B cell (primary cell): ENCODE measurements around the gene ENTHD1. TPM values are rescaled to one million over a fixed set of nuclear protein-coding genes. Genes with fewer than 3 reads are reported as not detected.

ENCODE experiments used
- ATAC-seq: fragments of 200-7000 bp; cut with Tn5 transposase; one replicate; pipeline ENCODE4 v1.10.0; 2021; ENCODE audit warnings: low read depth, mild to moderate bottlenecking, moderate number of reproducible peaks, moderate library complexity
- CTCF ChIA-PET: fragments of 350-600 bp; sonication (Branson Sonifier 250); formaldehyde crosslinking; loops from one replicate; lab custom pipeline; 2021; ENCODE audit warnings: antibody characterized with exemption, inconsistent platforms; lab: Charles Lee
- POLR2A ChIA-PET: fragments of 350-600 bp; sonication (Branson Sonifier 250); formaldehyde crosslinking; loops from one replicate; lab custom pipeline; 2021; ENCODE audit warnings: antibody characterized with exemption; lab: Charles Lee
- DNase-seq: peaks from one replicate; pipeline ENCODE4 v3.0.0; 2013
- H2AFZ ChIP-seq: 2 replicates; pipeline ENCODE4 v1.6.1; 2012; ENCODE audit warnings: mild to moderate bottlenecking, low read depth, low read length; ENCODE audit not compliant: insufficient read depth, poor library complexity, severe bottlenecking
- H3K27ac ChIP-seq, 2 donors: 1 replicate in 1 of 2; 2 replicates in 1 of 2; pipeline ENCODE4 v1.5.1; 2012 to 2013; ENCODE audit warnings: low read length in 2 of 2, mild to moderate bottlenecking in 2 of 2, moderate library complexity in 1 of 2
- H3K27me3 ChIP-seq, 4 experiments: fragments of 200-600 bp in 1 of 4; sonication (generic) in 1 of 4; replicated peaks in 1 of 4; 1 replicate in 2 of 4; 2 replicates in 2 of 4; pipeline versions ENCODE4 v1.6.1 to v1.7.0; 2013 to 2016; ENCODE audit warnings: low read length in 3 of 4, mild to moderate bottlenecking in 2 of 4, mixed read lengths in 1 of 4, moderate library complexity in 1 of 4; ENCODE audit not compliant: insufficient read depth in 4 of 4, control insufficient read depth in 3 of 4; ENCODE audit errors: control extremely low read depth in 1 of 4
- H3K36me3 ChIP-seq, 2 experiments: replicated peaks in 1 of 2; 1 replicate in 1 of 2; 2 replicates in 1 of 2; pipeline versions ENCODE4 v1.6.1 to v1.7.1; 2013; ENCODE audit warnings: low read length in 1 of 2; ENCODE audit not compliant: insufficient read depth in 2 of 2, control insufficient read depth in 1 of 2; ENCODE audit errors: control extremely low read depth in 1 of 2, extremely low read depth in 1 of 2
- H3K4me1 ChIP-seq, 2 donors: fragments of 200-600 bp in 1 of 2; sonication (generic) in 1 of 2; 1 replicate in 1 of 2; 2 replicates in 1 of 2; pipeline versions ENCODE4 v1.5.1 to v1.6.1; 2013 to 2017; ENCODE audit warnings: low read length in 2 of 2; ENCODE audit not compliant: control insufficient read depth in 2 of 2, insufficient read depth in 2 of 2
- H3K4me2 ChIP-seq: replicated peaks from 2 replicates; pipeline ENCODE3; 2012; ENCODE audit warnings: mild to moderate bottlenecking, low read depth, low read length; ENCODE audit not compliant: poor library complexity, severe bottlenecking
- H3K4me3 ChIP-seq, 5 experiments: fragments of 200-600 bp in 1 of 5; sonication (generic) in 1 of 5; 1 replicate in 3 of 5; 2 replicates in 2 of 5; pipeline versions ENCODE4 v1.5.1 to v1.7.0; 2011 to 2016; ENCODE audit warnings: low read length in 4 of 5, mild to moderate bottlenecking in 4 of 5, low read depth in 2 of 5, control low read depth in 1 of 5, moderate library complexity in 1 of 5; ENCODE audit not compliant: insufficient read depth in 1 of 5; ENCODE audit errors: control extremely low read depth in 1 of 5, extremely low read depth in 1 of 5
- H3K79me2 ChIP-seq: fragments of 200-600 bp; sonication (generic); one replicate; pipeline ENCODE4 v1.6.0; 2016; ENCODE audit warnings: low read length; ENCODE audit not compliant: control insufficient read depth, insufficient read depth
- H3K9ac ChIP-seq: fragments of 200-600 bp; sonication (generic); 2 replicates; pipeline ENCODE4 v1.6.1; 2017; ENCODE audit warnings: mild to moderate bottlenecking, low read length, moderate library complexity
- H3K9me3 ChIP-seq, 3 donors: one replicate each; pipeline versions ENCODE4 v1.6.1 to v1.7.1; 2013; ENCODE audit warnings: low read length in 2 of 3; ENCODE audit not compliant: control insufficient read depth in 2 of 3, insufficient read depth in 1 of 3; ENCODE audit errors: control extremely low read depth in 1 of 3
- H4K20me1 ChIP-seq: 2 replicates; pipeline ENCODE4 v1.6.0; 2012; ENCODE audit warnings: mild to moderate bottlenecking, low read length; ENCODE audit not compliant: insufficient read depth, control insufficient read depth, poor library complexity, severe bottlenecking
- H3K27ac Mint-ChIP-seq: one replicate; pipeline ENCODE4 v1.8.0; 2021; ENCODE audit warnings: mixed read lengths
- H3K27me3 Mint-ChIP-seq: one replicate; pipeline ENCODE4 v1.8.0; 2021; ENCODE audit warnings: mixed read lengths
- H3K4me1 Mint-ChIP-seq: one replicate; pipeline ENCODE4 v1.8.0; 2021; ENCODE audit warnings: mixed read lengths
- H3K4me3 Mint-ChIP-seq: one replicate; pipeline ENCODE4 v1.8.0; 2021; ENCODE audit warnings: mixed read lengths
- H3K9me3 Mint-ChIP-seq: one replicate; pipeline ENCODE4 v1.8.0; 2022; ENCODE audit warnings: mixed read lengths; ENCODE audit not compliant: insufficient read depth
- EZH2 ChIP-seq: IDR thresholded peaks from 2 replicates; pipeline ENCODE4 v1.6.1; 2012; ENCODE audit warnings: borderline replicate concordance, low read depth, mild to moderate bottlenecking, moderate library complexity, low read length; ENCODE audit not compliant: insufficient read depth, poor library complexity, severe bottlenecking
- WGBS: methylation state at CpG from one replicate; pipeline ENCODE4 v1.1.5; 2013; ENCODE audit warnings: missing lambda C conversion rate; ENCODE audit not compliant: insufficient coverage; 5-methylcytosine and 5-hydroxymethylcytosine counted together
- intact Hi-C: fragments of 100-400 bp; cut with micrococcal nuclease; formaldehyde crosslinking; loops from one replicate; pipeline ENCODE4 v1.10.0; 2022
- polyA plus RNA-seq: library from polyadenylated mRNA; depleted of rRNA; stranded (reverse); fragments of >200 nt; gene quantifications from 2 replicates; pipeline ENCODE4 v1.2.3, GENCODE V29; 2012
- total RNA-seq, 2 donors: library from RNA; stranded (reverse); fragments of 120-200 nt in 1 of 2; gene quantifications; 1 replicate in 1 of 2; 2 replicates in 1 of 2; pipeline versions ENCODE4 v1.2.3 to v1.2.4, GENCODE V29; 2013 to 2022
- TF ChIP-seq, protein P1 (sequence below): fragments of 200-600 bp; IDR thresholded peaks from one replicate; pipeline ENCODE4 v1.8.0; 2022; ENCODE audit warnings: antibody characterized with exemption, mild to moderate bottlenecking

The ENTHD1 gene
- total and polyA plus RNA-seq, 2 donors (not counting 1 experiment from before 2014, with no cell fraction given), result not detected

DNA sequence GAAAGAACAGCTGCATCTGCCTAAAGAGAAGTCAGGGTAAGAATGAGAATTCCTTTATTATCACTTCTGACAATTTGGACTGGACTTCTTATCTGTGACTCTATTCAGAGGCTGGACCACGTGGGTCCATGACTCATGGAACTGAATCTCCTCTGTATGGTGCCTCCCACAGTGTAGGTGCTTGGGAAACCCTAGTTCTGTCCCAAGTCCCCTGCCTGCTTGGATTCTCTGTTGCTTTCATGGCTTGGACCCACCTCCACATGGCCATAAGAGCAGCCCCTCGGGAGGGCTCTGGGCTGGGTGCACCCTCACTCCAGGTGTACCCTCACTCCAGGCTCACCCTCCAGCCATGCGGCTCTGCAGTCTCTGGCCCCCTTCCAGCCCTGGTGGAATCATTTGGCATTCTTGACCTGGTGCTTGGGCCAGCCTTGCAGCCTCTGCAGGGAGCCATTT lies 169.6 kb downstream of the ENTHD1 start:
- no peaks in the 10 kb centered on the region for H4K20me1 ChIP-seq
- no peaks in the 10 kb centered on the region for H3K79me2 ChIP-seq
- peaks cover 0 to 8% (median 0%) of the 10 kb centered on the region in 4 experiments for H3K27me3 ChIP-seq
- TF ChIP-seq EZH2, result no peak
- TF ChIP-seq, protein P1, sequence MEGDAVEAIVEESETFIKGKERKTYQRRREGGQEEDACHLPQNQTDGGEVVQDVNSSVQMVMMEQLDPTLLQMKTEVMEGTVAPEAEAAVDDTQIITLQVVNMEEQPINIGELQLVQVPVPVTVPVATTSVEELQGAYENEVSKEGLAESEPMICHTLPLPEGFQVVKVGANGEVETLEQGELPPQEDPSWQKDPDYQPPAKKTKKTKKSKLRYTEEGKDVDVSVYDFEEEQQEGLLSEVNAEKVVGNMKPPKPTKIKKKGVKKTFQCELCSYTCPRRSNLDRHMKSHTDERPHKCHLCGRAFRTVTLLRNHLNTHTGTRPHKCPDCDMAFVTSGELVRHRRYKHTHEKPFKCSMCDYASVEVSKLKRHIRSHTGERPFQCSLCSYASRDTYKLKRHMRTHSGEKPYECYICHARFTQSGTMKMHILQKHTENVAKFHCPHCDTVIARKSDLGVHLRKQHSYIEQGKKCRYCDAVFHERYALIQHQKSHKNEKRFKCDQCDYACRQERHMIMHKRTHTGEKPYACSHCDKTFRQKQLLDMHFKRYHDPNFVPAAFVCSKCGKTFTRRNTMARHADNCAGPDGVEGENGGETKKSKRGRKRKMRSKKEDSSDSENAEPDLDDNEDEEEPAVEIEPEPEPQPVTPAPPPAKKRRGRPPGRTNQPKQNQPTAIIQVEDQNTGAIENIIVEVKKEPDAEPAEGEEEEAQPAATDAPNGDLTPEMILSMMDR, result no peak
- H3K9ac ChIP-seq, result no peak overlapping the region
- DNase-seq, result no peak
- no peak for ATAC-seq
- no peaks in the 10 kb centered on the region for H3K9me3 ChIP-seq
- intact Hi-C loops, result loop anchor here (2.0 kb wide), 1 partner anchor 71 kb away; no protein-coding TSS in a partner anchor
- H3K4me1 ChIP-seq, result no peaks in the 10 kb centered on the region
- Mint-ChIP-seq H3K4me3 (no peak overlapping the region), H3K9me3 (no peaks in the 10 kb centered on the region), H3K27me3 (peaks cover 27% of the 10 kb centered on the region), H3K27ac (no peak overlapping the region), H3K4me1 (no peaks in the 10 kb centered on the region)
- no peak overlapping the region for H3K4me3 ChIP-seq
- H3K27ac ChIP-seq, result no peak overlapping the region
- ChIA-PET POLR2A (no interaction called here), CTCF (no interaction called here)
- 92% methylated on average over 3 of the region's 3 CpGs for WGBS
- no peak overlapping the region for H2AFZ ChIP-seq
- no peak overlapping the region for H3K4me2 ChIP-seq
- no peaks in the 10 kb centered on the region for H3K36me3 ChIP-seq

DNA sequence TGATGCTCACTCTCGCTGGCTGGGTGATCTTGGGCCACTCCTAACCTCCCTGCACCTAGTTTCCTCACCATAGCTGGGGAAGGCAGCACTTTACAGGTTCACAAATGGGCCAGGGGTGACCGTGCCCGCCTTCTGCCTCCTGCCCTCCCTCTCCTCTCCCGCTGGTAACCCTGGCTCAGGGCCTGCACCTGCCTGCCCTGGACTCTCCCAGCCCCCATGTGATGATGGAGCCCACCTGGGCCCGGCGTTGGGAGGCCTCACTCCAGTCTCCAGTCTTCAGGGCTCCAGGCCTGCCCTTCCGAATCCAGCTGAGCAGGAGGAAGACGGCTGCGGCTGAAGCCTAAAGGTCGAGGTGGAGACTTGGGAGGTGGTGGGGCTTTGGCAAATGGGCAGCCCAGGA lies 170.1 kb downstream of the ENTHD1 start:
- Mint-ChIP-seq H3K4me3 (no peak overlapping the region), H3K9me3 (no peaks in the 10 kb centered on the region), H3K4me1 (no peaks in the 10 kb centered on the region), H3K27me3 (peaks cover 27% of the 10 kb centered on the region), H3K27ac (no peak overlapping the region)
- DNase-seq (no peak), ATAC-seq (no peak)
- no peaks in the 10 kb centered on the region for H3K36me3 ChIP-seq
- ChIA-PET CTCF (no interaction called here), POLR2A (no interaction called here)
- no peaks in the 10 kb centered on the region for H4K20me1 ChIP-seq
- no peak overlapping the region for H3K4me3 ChIP-seq
- no peak overlapping the region for H2AFZ ChIP-seq
- intact Hi-C loops, result no loop called here
- H3K27me3 ChIP-seq, result peaks cover 0 to 5% (median 0%) of the 10 kb centered on the region in 4 experiments
- no peak overlapping the region for H3K4me2 ChIP-seq
- H3K79me2 ChIP-seq, result no peaks in the 10 kb centered on the region
- no peak overlapping the region for H3K9ac ChIP-seq
- H3K4me1 ChIP-seq, result no peaks in the 10 kb centered on the region
- H3K9me3 ChIP-seq, result no peaks in the 10 kb centered on the region
- TF ChIP-seq, protein P1, result no peak
- no peak for TF ChIP-seq EZH2
- WGBS, result 88% methylated on average over 10 of the region's 10 CpGs
- H3K27ac ChIP-seq, result no peak overlapping the region
